GM12878 (cell line): ENCODE results near the gene SH3BP1. TPM values are rescaled to one million over a fixed set of nuclear protein-coding genes. Genes with fewer than 3 reads are reported as not detected.

Source experiments
- CHD4 ChIP-seq: fragments of 200-600 bp; sonication (generic); IDR thresholded peaks from 2 replicates; pipeline ENCODE4 v1.6.1; 2016; ENCODE audit warnings: mild to moderate bottlenecking
- E4F1 ChIP-seq: fragments of 450-650 bp; IDR thresholded peaks from 2 replicates; pipeline ENCODE4 v1.6.1; 2018; ENCODE audit warnings: borderline replicate concordance, mild to moderate bottlenecking; ENCODE audit not compliant: partially characterized antibody
- EP300 ChIP-seq, 2 experiments: fragments of 150-350 bp in 1 of 2; IDR thresholded peaks; 2 replicates each; pipeline ENCODE4 v1.6.1; 2011 to 2012; ENCODE audit warnings: low read depth in 2 of 2, low read length in 2 of 2, borderline replicate concordance in 1 of 2, improper control_type of control experiment in 1 of 2, inconsistent platforms in 1 of 2; ENCODE audit not compliant: control insufficient read depth in 1 of 2
- ESRRA ChIP-seq: IDR thresholded peaks from 2 replicates; pipeline ENCODE4 v1.6.1; 2012; ENCODE audit warnings: mild to moderate bottlenecking, low read length, improper control_type of control experiment
- MXI1 ChIP-seq: fragments of 150-350 bp; IDR thresholded peaks from 2 replicates; pipeline ENCODE4 v1.6.1; 2011; ENCODE audit warnings: low read depth, mild to moderate bottlenecking, inconsistent platforms, low read length, improper control_type of control experiment
- NBN ChIP-seq: fragments of 450-650 bp; IDR thresholded peaks from 2 replicates; pipeline ENCODE4 v1.6.1; 2016
- NR2C2 ChIP-seq: IDR thresholded peaks from 2 replicates; pipeline ENCODE4 v1.6.1; 2011; ENCODE audit warnings: borderline replicate concordance, low read depth; ENCODE audit not compliant: control insufficient read depth, insufficient read length
- NRF1 ChIP-seq: conservative IDR thresholded peaks from 2 replicates; pipeline ENCODE4 v1.6.1; 2011; ENCODE audit warnings: mild to moderate bottlenecking, low read depth, low read length, improper control_type of control experiment
- POLR2AphosphoS5 ChIP-seq: IDR thresholded peaks from 2 replicates; pipeline ENCODE4 v1.6.1; 2011; ENCODE audit warnings: mild to moderate bottlenecking, low read length, inconsistent platforms
- RAD21 ChIP-seq: IDR thresholded peaks from 2 replicates; pipeline ENCODE4 v1.6.1; 2011; ENCODE audit warnings: mild to moderate bottlenecking, low read depth, low read length, moderate library complexity; ENCODE audit not compliant: insufficient read depth
- SMARCA5 ChIP-seq: fragments of 450-650 bp; IDR thresholded peaks from 2 replicates; pipeline ENCODE4 v1.6.1; 2017; ENCODE audit warnings: mild to moderate bottlenecking
- SMC3 ChIP-seq: IDR thresholded peaks from 2 replicates; pipeline ENCODE4 v1.6.1; 2011; ENCODE audit warnings: low read length, improper control_type of control experiment, borderline replicate concordance
- SP1 ChIP-seq: IDR thresholded peaks from one replicate; pipeline ENCODE4 v1.6.1; 2011; ENCODE audit warnings: low read depth, low read length
- SPI1 ChIP-seq: IDR thresholded peaks from 2 replicates; pipeline ENCODE4 v1.6.1; 2011; ENCODE audit warnings: low read depth, mild to moderate bottlenecking, low read length, moderate library complexity, borderline replicate concordance; ENCODE audit not compliant: insufficient read depth
- SRF ChIP-seq, 2 experiments: IDR thresholded peaks; 2 replicates each; pipeline ENCODE4 v1.6.1; 2011; ENCODE audit warnings: low read depth in 2 of 2, low read length in 2 of 2, mild to moderate bottlenecking in 1 of 2, moderate library complexity in 1 of 2
- TARDBP ChIP-seq: IDR thresholded peaks from 2 replicates; pipeline ENCODE4 v1.6.1; 2016; ENCODE audit warnings: borderline replicate concordance
- USF1 ChIP-seq: IDR thresholded peaks from 2 replicates; pipeline ENCODE4 v1.6.1; 2011; ENCODE audit warnings: borderline replicate concordance, low read depth, mild to moderate bottlenecking, moderate library complexity, mixed read lengths, low read length; ENCODE audit not compliant: insufficient read depth; ENCODE audit errors: extremely low read length
- ZBED1 ChIP-seq: IDR thresholded peaks from 2 replicates; pipeline ENCODE4 v1.6.1; 2016; ENCODE audit warnings: borderline replicate concordance
- ZNF687 ChIP-seq: fragments of 450-650 bp; IDR thresholded peaks from 2 replicates; pipeline ENCODE4 v1.6.1; 2017; ENCODE audit warnings: mild to moderate bottlenecking, moderate library complexity
- polyA plus RNA-seq, 11 experiments: library from polyadenylated mRNA; depleted of rRNA in 4 of 11; unstranded in 6 of 11; stranded (reverse) in 5 of 11; fragments of >200 nt; fragmentation: Nextera tagmentation in 4 of 11; fragmentation: Illumina TruSeq in 1 of 11; extraction: Ambion mirVana in 4 of 11; extraction: Trizol in 1 of 11; gene quantifications; 1 replicate in 1 of 11; 2 replicates in 10 of 11; pipeline versions ENCODE4 v1.2.1 to v1.2.3, GENCODE V29; 2011 to 2016; ENCODE audit warnings: inconsistent platforms in 2 of 11, missing spikeins in 2 of 11, low read depth in 1 of 11
- total RNA-seq, 4 experiments: library from RNA; depleted of rRNA in 3 of 4; stranded (reverse); fragments of >200 nt in 3 of 4; fragmentation: Illumina TruSeq in 1 of 4; extraction: Trizol in 1 of 4; gene quantifications; 2 replicates each; pipeline versions ENCODE4 v1.2.1 to v1.2.3, GENCODE V29; 2013 to 2021
- TF ChIP-seq, protein P1 (sequence below): fragments of 450-650 bp; conservative IDR thresholded peaks from 2 replicates; pipeline ENCODE4 v1.6.1; 2017; ENCODE audit warnings: mild to moderate bottlenecking, moderate library complexity

Gene SH3BP1
- total and polyA plus RNA-seq, 10 of the 15 experiments (the other 5 are each of a cell fraction or from before 2014, with no cell fraction given), result 0.29 to 70.5 (median 22.5) TPM

DNA sequence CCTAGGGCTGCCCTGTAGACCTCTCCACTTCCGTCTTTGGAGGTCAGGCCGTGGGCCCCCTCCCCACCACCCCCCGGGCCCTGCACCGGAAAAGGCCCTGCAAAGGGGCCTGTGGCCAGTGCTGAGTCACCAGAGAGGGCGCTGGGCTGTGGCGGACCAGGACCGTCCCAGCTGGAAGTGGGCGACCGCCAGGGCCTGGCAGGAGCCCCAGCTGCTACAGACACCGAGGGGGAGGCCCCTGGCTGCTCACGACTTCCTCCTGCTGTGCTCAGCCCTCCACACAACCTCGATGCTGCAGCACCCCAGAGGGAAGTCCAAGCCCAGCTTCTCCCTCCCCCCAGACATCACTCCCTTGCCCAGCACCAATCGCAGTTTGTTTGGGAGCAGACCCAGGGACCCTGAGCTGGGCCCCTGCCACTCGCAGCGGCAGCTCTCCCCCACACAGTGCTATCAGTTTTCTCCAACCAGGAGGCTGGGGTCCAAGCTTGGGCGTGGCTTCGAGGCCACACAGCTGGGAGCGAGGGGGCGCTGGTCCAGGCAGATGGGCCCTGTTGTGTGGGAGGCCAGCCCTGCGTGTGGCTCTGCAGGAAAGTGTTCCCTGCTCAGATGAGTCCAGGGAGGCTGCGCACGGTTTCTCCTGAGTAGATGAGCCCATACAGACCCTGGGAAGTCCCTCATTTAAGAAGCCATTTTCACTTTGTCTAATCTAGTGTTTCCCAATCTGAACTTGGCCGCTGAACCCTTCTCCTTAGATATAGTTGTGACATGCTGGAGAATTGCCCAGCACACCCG lies 5.6 kb upstream of the SH3BP1 start (continued):
- TF ChIP-seq SMC3 (no peak), NRF1 (peak; percentile 36; the same call in 1 of the 2 replicates), MXI1 (peak; percentile 35; the same call in 1 of the 2 replicates), SPI1 (peak; percentile 72), SP1 (peak; percentile 80), USF1 (no peak), RAD21 (no peak), NBN (peak; percentile 78), POLR2AphosphoS5 (peak; percentile 50), CHD4 (peak; percentile 18; the same call in 1 of the 2 replicates), NR2C2 (no peak), ZNF687 (0 out of 2 replicates have a peak, but pooled peaks have one; percentile 40), TARDBP (peak; percentile 58; the same call in 1 of the 2 replicates), E4F1 (no peak), ESRRA (no peak), ZBED1 (peak; percentile 49; the same call in 1 of the 2 replicates), SMARCA5 (peak; percentile 67), EP300 (IDR thresholded peaks at IDR 0.05; ENCODE audit: borderline replicate concordance in 1 of 2, control insufficient read depth in 1 of 2, low read depth in 2 of 2, low read length in 2 of 2) (peak; percentile 29 to 35; a peak in 3 of 4 replicates), SRF (IDR thresholded peaks at IDR 0.05; ENCODE audit: low read depth in 2 of 2, low read length in 2 of 2) (peak; percentile 50 to 78; a peak in 2 of 4 replicates)
- TF ChIP-seq, protein P1, sequence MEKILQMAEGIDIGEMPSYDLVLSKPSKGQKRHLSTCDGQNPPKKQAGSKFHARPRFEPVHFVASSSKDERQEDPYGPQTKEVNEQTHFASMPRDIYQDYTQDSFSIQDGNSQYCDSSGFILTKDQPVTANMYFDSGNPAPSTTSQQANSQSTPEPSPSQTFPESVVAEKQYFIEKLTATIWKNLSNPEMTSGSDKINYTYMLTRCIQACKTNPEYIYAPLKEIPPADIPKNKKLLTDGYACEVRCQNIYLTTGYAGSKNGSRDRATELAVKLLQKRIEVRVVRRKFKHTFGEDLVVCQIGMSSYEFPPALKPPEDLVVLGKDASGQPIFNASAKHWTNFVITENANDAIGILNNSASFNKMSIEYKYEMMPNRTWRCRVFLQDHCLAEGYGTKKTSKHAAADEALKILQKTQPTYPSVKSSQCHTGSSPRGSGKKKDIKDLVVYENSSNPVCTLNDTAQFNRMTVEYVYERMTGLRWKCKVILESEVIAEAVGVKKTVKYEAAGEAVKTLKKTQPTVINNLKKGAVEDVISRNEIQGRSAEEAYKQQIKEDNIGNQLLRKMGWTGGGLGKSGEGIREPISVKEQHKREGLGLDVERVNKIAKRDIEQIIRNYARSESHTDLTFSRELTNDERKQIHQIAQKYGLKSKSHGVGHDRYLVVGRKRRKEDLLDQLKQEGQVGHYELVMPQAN, result peak; percentile 65
